Camera-type eye (tissue), 1 donor: ENCODE measurements around the gene ADA. TPM values are rescaled to one million over a fixed set of nuclear protein-coding genes. Genes with fewer than 3 reads are reported as not detected.

Experiments used
- total RNA-seq: library from RNA; depleted of rRNA; stranded (reverse); fragments of >200 nt; gene quantifications from one replicate; pipeline ENCODE4 v1.2.3, GENCODE V29; 2014

Gene ADA
- total RNA-seq = 5.7 TPM

GRCh38 chr20:44651684-44652423 lies at the start of gene ADA:
ADA (minus strand) TSS chr20:44651699; CDS start chr20:44651607, 92 bp downstream.

DNA sequence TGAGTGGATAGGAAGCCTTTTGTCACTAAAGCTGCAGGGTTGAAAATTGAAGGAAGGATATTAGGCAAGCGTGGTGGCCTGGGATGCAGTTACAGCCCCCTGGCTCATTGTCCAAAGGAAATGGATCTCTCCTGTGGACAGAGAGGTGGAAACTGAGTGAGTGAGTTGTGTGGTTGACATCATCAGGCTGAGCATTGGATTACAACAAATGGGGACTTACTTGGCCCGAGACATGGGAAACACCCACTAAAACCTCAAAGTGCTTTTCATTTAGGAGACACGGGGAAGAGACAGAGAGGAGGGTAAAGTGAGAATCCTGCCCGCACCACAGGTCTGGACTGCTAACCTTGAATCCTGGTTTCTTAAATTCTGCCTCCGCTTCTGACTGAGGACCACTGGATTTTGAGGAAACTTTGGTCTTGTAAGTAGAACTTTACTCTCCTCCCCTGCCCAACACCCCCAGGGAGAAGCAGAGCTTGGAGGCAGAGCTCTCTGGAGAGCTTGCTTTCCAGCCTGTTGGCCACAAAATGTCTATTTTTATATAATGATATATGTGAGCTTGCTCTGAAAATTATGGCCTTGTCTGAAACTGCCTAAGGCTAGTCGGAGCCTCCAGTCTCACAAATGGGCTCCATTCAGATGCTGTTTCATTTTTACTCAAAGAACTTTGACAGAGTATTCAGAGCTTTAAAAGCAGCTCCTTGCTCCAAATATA lies 69.0 kb downstream of the ADA start, which contains the start of gene PKIG:
Gene PKIG (plus strand): TSS at position 269 of the 715 bp plus-strand sequence. CDS start 31,978 bp downstream, outside the sequence.

Other genes starting within 250 kb of the ADA start
- gene TTPAL, start 175.8 kb downstream of the ADA start, total RNA-seq = 10.9 TPM
- gene SERINC3, start 129.6 kb downstream of the ADA start, total RNA-seq = 51.0 TPM
- 54.3 TPM for gene PKIG, start 69.1 kb downstream of the ADA start, total RNA-seq
- gene CCN5, start 63.7 kb upstream of the ADA start, total RNA-seq = not detected
- 1.4 TPM for gene KCNK15, start 94.2 kb upstream of the ADA start, total RNA-seq
- 12.0 TPM for gene RIMS4, start 158.8 kb upstream of the ADA start, total RNA-seq
- gene YWHAB, start 234.0 kb upstream of the ADA start, total RNA-seq = 128 TPM